Measurements from ENCODE around the gene SHTN1.
A peak's percentile ranks its signal among the peaks of the same experiment; 100 is the strongest.

Gene SHTN1

DNA sequence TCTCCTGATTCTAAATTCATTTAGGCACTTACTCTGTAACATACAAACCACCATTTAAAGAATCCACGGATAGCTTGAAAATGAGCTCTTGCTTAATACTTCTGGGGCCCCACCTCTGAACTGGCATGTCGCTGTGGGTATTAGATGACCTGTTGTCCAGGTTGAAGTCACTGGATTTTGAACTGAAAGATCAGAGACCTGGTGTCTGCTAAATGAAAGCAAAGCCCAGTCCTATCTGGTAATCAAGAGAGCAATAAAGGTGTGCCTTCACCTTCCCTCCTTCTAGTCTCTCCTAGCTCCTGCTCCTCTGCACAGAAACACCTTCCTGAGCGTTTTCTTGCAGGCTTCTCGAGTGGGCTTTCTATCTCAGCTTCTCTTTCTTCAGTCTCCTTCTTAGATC lies 151.3 kb downstream of the SHTN1 start:
- Mint-ChIP-seq H3K9me3 (peaks cover 15 to 19% of the 10 kb centered on the region in 2 donors), H3K27ac (no peak overlapping the region), H3K4me1 (peaks cover 5% of the 10 kb centered on the region in 2 donors), H3K4me3 (no peak overlapping the region), H3K36me3 (no peaks in the 10 kb centered on the region), H3K27me3 (peaks cover 28 to 34% of the 10 kb centered on the region in 2 donors)
- DNase-seq (no peak), ATAC-seq (replicated peaks) (no peak)

DNA sequence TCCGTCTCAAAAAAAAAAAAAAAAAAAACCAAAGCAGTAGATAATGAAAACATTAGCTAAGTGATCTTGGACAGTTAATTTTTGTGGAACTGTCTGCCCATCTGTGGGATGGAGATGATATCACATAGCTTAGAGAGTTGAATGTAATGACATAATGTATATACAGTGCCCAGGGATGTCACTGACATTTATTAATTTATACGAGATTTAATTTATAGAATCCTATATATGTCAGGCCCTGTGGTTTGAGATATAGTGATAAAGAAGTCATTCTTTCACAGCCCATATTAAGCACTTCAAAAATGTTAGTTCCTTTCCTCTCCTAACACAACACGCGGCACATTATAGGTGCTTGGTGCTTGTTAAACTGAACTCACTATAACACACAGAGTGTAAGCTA lies 151.7 kb downstream of the SHTN1 start:
- ATAC-seq (replicated peaks) (no peak), DNase-seq (no peak)
- H3K9me3 Mint-ChIP-seq, result peaks cover 15 to 19% of the 10 kb centered on the region in 2 donors
- no peak overlapping the region for H3K27ac Mint-ChIP-seq
- H3K36me3 Mint-ChIP-seq, result no peaks in the 10 kb centered on the region
- H3K27me3 Mint-ChIP-seq, result peaks cover 32 to 38% of the 10 kb centered on the region in 2 donors
- no peak overlapping the region for H3K4me3 Mint-ChIP-seq
- H3K4me1 Mint-ChIP-seq, result peaks cover 9% of the 10 kb centered on the region in 2 donors

DNA sequence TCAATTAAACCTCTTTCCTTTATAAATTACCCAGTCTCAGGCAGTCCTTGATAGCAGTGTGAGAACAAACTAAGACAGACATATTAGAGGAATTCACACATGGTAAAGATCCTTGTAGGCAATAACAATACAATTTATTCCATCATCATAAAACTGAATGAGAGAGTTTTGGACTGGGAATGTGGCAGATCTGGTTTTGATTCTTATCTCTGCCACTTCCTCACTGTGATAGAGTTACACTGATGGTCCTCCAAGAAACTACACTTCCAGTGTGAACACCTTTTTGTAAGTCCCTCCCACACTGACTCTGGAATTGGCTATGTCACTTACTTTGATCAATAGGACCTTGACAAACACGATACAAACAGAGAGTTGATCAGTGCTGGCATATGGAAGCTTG lies 152.7 kb downstream of the SHTN1 start:
- DNase-seq (no peak), ATAC-seq (replicated peaks) (no peak)
- peaks cover 10 to 14% of the 10 kb centered on the region in 2 donors for H3K9me3 Mint-ChIP-seq
- no peak overlapping the region for H3K4me3 Mint-ChIP-seq
- peaks cover 17% of the 10 kb centered on the region in 2 donors for H3K4me1 Mint-ChIP-seq
- peaks cover 41 to 49% of the 10 kb centered on the region in 2 donors for H3K27me3 Mint-ChIP-seq
- H3K36me3 Mint-ChIP-seq, result no peaks in the 10 kb centered on the region
- no peak overlapping the region for H3K27ac Mint-ChIP-seq

DNA sequence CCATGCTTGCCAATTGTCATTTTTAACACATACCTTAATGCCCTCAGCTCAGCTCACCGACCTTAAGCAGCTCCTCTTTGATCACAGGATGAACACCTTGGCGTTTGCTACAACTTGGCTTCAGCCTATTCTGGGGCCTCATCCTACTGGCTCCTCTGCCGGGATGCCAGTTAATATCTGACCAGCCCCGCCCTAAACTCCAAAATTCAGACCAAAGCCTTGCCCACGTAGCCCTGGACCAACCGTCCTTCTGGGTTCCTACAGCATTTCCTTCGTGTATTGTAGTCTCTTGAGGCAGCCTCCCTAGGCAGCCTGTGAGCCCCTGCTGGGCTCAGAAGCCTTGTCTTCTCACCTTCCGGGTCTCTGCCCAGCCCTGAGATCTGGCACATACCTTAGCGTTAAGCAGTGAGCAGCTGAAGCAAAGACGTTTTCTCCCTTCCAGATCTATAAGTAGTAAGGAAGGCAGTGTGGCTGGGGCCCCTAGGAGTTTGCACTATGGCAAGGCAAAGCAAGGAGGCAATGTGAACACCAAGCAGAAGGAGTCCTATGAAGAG lies 154.9 kb downstream of the SHTN1 start:
- Mint-ChIP-seq H3K4me1 (peaks cover 17 to 19% of the 10 kb centered on the region in 2 donors), H3K36me3 (no peaks in the 10 kb centered on the region), H3K27ac (peak overlapping the region; percentile 61), H3K27me3 (peaks cover 49 to 57% of the 10 kb centered on the region in 2 donors), H3K9me3 (peaks cover 7 to 9% of the 10 kb centered on the region in 2 donors), H3K4me3 (peak overlapping the region; percentile 50 to 63)
- DNase-seq, result no peak
- ATAC-seq (replicated peaks), result no peak

DNA sequence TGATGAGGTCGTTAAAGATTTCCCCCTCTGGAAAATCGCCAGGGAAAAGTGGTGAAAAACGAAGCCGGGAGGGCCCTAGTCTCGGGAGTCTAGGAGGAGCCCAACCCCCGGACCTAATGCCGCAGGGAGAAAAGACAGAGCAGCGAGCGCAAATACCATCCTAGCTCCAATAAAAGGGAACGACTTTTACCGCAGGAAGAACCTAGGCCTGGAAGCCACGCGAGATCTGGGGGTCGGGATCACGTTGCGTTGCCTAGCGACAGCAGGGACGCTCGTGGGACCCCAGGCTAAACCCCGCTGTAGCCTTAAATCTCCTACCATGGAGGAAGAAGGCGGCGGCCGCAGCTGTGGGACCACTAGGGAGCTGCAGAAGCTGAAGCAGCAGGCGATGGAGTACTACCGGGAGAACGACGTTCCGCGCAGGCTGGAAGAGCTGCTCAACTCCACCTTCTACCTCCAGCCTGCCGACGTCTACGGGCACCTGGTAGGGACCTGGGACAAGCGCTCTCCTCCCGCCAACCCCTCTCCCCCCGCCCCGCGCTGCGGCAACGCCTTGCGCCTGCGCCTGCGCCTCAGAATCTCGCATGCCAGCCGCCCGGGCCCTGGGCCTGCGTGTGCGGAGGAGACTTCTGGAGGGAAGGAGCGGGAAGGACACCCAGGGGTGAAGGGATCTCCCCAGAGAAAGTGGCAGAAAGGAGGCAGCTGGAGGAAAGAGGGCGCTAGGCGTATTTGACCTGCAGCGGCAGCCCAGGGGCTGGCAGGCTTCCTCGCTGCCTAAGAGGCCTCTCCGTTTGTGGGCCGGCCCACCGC lies 155.5 kb downstream of the SHTN1 start, which contains the start of gene ENO4:
ENO4 (plus strand) TSS at position 252 of the 810 bp plus-strand sequence; CDS start at position 320, 68 bp downstream.
- ATAC-seq (replicated peaks), result peak; percentile 25 to 32
- Mint-ChIP-seq H3K36me3 (no peaks in the 10 kb centered on the region), H3K4me1 (peaks cover 17 to 19% of the 10 kb centered on the region in 2 donors), H3K9me3 (peaks cover 7 to 9% of the 10 kb centered on the region in 2 donors), H3K27ac (peak within 1 kb of the TSS; percentile 74), H3K27me3 (peaks cover 49 to 57% of the 10 kb centered on the region in 2 donors), H3K4me3 (peak within 1 kb of the TSS; percentile 50 to 63)
- DNase-seq, result peak; percentile 9

DNA sequence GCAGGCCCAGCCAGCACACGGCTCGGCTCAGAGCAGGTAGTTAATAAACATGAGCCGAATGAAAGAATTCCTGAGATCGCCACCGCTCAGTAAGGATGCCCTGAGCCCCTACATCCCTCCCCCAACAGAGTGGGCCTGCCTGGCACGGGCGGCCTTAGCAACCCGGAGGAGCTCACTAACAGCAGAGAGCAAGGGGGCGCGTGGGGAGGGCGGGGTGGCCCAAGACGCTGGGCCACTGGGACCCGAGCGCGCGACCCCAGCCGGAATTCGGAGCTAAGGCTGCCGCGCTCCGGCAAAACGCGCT lies 156.1 kb downstream of the SHTN1 start:
- H3K27me3 Mint-ChIP-seq, result peaks cover 49 to 57% of the 10 kb centered on the region in 2 donors
- H3K4me1 Mint-ChIP-seq, result peaks cover 17 to 19% of the 10 kb centered on the region in 2 donors
- H3K9me3 Mint-ChIP-seq, result peaks cover 7 to 9% of the 10 kb centered on the region in 2 donors
- H3K36me3 Mint-ChIP-seq, result no peaks in the 10 kb centered on the region
- peak in 1 of 2 donors; percentile 24 for ATAC-seq (replicated peaks)
- no peak for DNase-seq
- peak overlapping the region; percentile 50 to 63 for H3K4me3 Mint-ChIP-seq
- peak overlapping the region; percentile 74 for H3K27ac Mint-ChIP-seq

DNA sequence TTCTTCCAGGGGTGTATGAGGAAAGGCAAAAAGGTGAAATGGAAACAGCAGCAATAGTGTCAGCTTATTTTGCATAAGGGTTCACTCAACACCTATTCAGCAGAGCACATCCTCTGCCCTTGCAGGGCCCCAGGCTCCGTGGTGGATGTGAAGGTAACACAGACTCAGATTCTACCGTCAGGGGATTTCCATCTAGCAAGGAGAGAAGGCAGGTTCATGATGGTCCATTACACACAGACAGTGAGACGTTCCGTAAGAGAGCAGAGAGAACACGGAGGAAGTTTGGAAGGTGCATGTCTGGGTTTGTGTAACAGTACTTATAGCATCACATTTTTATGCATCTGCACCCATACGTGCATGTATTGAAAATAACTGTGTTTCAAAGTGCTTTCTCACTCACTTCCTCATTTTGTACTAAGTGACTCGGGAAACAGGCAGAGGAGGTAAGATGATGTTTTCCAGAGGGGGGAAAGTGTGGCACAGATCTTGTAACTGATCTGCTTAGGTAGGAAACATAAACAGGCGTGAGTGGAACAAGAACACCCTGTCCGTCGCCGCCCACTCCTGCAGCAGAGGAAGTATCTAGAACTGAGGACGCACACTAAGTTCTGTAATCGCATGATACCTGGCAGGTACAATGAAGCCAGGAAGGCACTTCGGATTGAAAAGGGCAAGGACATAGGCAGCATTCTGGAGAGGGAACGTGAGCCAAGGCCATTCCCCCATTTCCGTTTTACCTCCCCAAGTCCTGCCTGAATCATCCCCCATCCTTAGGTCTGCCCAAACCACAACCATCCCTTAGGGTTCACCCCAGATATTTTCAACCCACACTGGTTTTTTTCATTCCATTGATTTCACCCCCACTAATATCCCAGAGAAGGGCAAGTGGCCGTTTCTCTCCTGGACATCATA lies 156.7 kb downstream of the SHTN1 start:
- peaks cover 49 to 57% of the 10 kb centered on the region in 2 donors for H3K27me3 Mint-ChIP-seq
- DNase-seq (peak; percentile 56), ATAC-seq (replicated peaks) (peak; percentile 90 to 93)
- H3K9me3 Mint-ChIP-seq, result peaks cover 7 to 9% of the 10 kb centered on the region in 2 donors
- peaks cover 17 to 19% of the 10 kb centered on the region in 2 donors for H3K4me1 Mint-ChIP-seq
- peak overlapping the region; percentile 74 for H3K27ac Mint-ChIP-seq
- H3K36me3 Mint-ChIP-seq, result no peaks in the 10 kb centered on the region
- H3K4me3 Mint-ChIP-seq, result peak overlapping the region; percentile 50 to 63

DNA sequence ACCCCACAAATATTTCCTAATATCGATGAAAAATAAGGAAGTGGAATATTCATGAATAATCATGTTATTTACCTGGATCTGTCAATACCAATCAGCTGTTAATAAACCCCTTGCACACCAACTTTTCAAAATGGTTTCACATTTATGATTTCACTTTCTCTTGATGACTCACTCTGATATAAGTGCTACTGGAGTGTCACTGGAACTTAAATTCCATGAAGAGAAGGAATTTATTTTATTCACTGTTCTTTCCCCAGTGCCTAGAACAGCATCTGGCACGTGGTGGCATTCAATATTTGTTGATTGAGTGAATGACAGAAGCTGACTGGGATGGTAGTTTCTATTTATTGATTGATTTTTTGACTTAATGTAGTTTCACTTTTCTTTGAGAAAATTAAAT lies 159.2 kb downstream of the SHTN1 start:
- Mint-ChIP-seq H3K36me3 (no peaks in the 10 kb centered on the region), H3K9me3 (peaks cover 0 to 1% of the 10 kb centered on the region in 2 donors), H3K4me3 (no peak overlapping the region), H3K27me3 (peaks cover 38 to 40% of the 10 kb centered on the region in 2 donors), H3K4me1 (peaks cover 17 to 19% of the 10 kb centered on the region in 2 donors), H3K27ac (no peak overlapping the region)
- ATAC-seq (replicated peaks) (no peak), DNase-seq (no peak)

DNA sequence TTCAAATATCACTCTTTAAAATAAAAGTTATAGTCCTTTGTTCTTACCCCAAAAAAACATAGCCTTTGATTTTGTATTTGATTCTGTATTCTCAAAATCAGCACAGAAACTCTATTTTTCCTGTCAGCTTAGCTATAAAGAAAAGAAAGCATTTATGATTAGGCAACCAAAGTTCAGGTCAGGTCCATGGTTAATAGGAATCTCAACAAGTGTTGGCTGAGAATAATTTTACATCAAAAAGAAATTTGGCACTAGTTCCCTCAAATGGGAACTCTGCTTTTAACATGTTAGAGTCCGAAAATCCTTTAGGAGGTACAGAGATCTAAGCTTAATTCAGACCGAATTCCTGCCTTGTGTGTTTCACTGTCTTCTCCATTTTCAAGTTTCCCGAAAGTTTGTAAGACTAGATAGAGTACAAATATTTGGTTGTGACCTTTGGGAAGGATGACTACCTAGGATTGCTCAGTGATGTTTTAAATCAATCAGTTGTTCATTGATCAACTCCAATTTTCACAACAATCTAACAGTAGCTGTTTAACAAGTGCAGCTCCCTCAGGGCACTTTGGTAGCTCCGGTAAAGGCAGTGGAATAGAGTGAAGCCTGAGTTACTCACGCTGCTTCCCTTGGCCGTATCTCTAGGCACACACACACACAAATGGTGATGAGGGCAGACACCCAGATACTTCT lies 164.5 kb downstream of the SHTN1 start:
- no peak for ATAC-seq (replicated peaks)
- H3K9me3 Mint-ChIP-seq, result peaks cover 0 to 1% of the 10 kb centered on the region in 2 donors
- no peaks in the 10 kb centered on the region for H3K36me3 Mint-ChIP-seq
- H3K27ac Mint-ChIP-seq, result no peak overlapping the region
- no peak for DNase-seq
- peaks cover 0 to 2% of the 10 kb centered on the region in 2 donors for H3K4me1 Mint-ChIP-seq
- no peak overlapping the region for H3K4me3 Mint-ChIP-seq
- peaks cover 0 to 3% of the 10 kb centered on the region in 2 donors for H3K27me3 Mint-ChIP-seq

DNA sequence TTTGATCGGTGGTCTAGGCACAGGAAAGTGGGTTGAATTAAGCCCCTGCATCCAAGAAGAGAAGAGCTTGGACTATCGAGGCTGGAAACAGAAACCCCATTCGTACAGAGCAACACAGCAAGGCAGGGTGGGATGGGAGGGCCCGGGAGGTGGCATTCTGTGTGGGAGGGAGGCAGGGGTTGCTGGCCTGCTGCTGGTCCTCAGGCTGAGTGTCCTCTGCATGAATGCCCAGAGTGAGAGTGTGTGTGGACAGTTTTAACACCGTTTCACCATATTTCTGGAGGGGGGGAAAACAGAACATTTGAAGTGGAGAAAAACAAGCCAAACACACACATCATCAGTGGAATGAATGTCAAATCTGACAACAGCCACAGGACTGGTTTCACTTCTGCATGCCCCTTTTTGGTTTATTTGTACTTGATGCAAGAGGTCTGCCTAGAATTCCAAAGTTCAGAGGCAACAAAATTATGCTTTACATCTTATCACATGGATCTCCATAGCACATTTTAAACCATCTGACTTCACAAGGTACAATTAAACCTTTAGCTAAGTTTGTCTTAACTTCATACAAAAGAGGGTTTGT lies 166.8 kb downstream of the SHTN1 start:
- Mint-ChIP-seq H3K27ac (no peak overlapping the region), H3K4me3 (no peak overlapping the region), H3K27me3 (peaks cover 3 to 6% of the 10 kb centered on the region in 2 donors), H3K36me3 (no peaks in the 10 kb centered on the region), H3K4me1 (no peaks in the 10 kb centered on the region), H3K9me3 (peaks cover 0 to 1% of the 10 kb centered on the region in 2 donors)
- peak; percentile 52 to 78 for ATAC-seq (replicated peaks)
- no peak for DNase-seq

DNA sequence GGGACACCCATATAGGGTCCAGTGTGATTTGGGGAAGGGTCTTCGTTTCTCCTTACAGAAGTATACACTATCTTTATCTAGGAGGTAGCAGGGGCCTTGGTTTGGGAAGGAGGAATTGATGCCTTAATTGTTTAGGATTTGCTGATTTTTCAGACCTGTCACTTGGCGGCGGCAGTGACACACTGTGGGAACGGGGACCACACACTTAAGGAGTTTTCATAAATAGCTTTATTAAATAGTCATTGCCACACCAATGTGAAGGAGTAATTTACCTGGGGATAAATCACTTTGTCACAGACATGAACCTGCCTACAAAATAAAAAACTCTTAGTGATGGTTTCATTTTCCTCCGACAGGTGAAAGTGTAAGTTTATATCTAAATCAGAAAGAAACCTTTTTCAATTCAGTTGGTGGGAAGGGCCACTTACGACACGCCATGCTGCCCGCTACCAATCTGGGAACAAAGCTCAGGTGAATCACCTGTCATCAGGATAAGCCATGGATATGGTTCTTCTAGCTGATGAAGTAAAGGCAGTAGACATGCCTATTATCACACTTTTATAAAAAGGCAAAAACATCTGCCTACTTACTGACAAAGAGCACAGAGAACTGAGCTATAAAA lies 168.0 kb downstream of the SHTN1 start:
- no peaks in the 10 kb centered on the region for H3K4me1 Mint-ChIP-seq
- H3K36me3 Mint-ChIP-seq, result no peaks in the 10 kb centered on the region
- peaks cover 0 to 1% of the 10 kb centered on the region in 2 donors for H3K9me3 Mint-ChIP-seq
- DNase-seq, result no peak
- ATAC-seq (replicated peaks), result no peak
- H3K27me3 Mint-ChIP-seq, result peaks cover 0 to 6% of the 10 kb centered on the region in 2 donors
- H3K27ac Mint-ChIP-seq, result no peak overlapping the region
- no peak overlapping the region for H3K4me3 Mint-ChIP-seq

DNA sequence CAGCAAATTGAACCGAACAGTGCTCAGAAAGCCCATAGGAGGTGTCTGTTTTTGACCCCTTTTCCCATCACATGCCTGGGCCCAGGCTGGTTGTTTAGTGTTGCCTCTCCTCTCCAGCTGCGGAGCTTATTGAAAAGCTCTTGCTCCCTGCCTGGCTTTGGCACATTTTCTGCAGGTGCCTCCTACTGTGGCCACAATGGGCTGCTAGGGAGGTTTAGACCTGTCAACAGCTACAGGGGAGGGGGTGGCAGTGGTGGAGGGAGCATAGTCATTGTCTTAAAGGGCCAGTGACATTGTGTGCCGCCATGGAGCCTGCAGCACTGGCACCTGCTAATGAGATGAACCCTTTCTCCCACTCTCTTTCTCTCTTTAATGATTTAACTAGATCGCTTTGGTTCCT lies 168.9 kb downstream of the SHTN1 start:
- Mint-ChIP-seq H3K4me1 (no peaks in the 10 kb centered on the region), H3K4me3 (no peak overlapping the region), H3K27me3 (peaks cover 0 to 6% of the 10 kb centered on the region in 2 donors), H3K36me3 (no peaks in the 10 kb centered on the region), H3K9me3 (peaks cover 0 to 1% of the 10 kb centered on the region in 2 donors), H3K27ac (no peak overlapping the region)
- DNase-seq (no peak), ATAC-seq (replicated peaks) (no peak)

DNA sequence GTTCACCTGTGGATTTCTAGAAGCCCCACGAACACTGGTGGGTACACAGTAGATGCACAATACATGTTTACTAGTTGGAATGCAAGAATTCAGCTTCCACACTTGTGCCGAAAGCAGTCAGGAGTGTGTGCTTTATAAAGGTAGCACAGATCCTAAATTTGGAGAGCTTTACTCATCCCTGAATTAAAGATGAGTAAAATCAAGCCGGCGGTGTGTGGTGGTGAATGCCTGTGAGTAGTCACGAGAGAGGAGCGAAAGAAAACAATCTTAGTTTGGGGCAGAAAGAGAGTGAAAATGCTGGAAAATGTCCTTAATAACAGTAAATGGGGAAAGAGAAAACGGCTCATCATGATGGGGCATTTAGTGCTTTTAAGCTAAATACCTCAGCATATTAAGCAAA lies 169.3 kb downstream of the SHTN1 start:
- DNase-seq, result no peak
- Mint-ChIP-seq H3K36me3 (no peaks in the 10 kb centered on the region), H3K9me3 (peaks cover 0 to 1% of the 10 kb centered on the region in 2 donors), H3K4me1 (no peaks in the 10 kb centered on the region), H3K4me3 (no peak overlapping the region), H3K27me3 (peaks cover 0 to 6% of the 10 kb centered on the region in 2 donors), H3K27ac (no peak overlapping the region)
- no peak for ATAC-seq (replicated peaks)

Measured in stimulated activated naive B cell treated with anti-CD40 and anti-IgM and Interleukin-4, amounts not matched to agents 10 μg/mL and 1 μg/mL and 100 μg/mL, for 72 hours (primary cell).